ENCODE data around the gene SERTAD2.

GRCh38 chr2:64594226-64594989 lies 59.3 kb downstream of the SERTAD2 start:
- no peak for TF ChIP-seq POLR2AphosphoS5 (IDR thresholded peaks at IDR 0.05)
- no peak for TF ChIP-seq CTCF (IDR thresholded peaks at IDR 0.05)
- TF ChIP-seq POLR2A (IDR thresholded peaks at IDR 0.05), result no peak
